Measurements from ENCODE around the gene TCHP.

DNA sequence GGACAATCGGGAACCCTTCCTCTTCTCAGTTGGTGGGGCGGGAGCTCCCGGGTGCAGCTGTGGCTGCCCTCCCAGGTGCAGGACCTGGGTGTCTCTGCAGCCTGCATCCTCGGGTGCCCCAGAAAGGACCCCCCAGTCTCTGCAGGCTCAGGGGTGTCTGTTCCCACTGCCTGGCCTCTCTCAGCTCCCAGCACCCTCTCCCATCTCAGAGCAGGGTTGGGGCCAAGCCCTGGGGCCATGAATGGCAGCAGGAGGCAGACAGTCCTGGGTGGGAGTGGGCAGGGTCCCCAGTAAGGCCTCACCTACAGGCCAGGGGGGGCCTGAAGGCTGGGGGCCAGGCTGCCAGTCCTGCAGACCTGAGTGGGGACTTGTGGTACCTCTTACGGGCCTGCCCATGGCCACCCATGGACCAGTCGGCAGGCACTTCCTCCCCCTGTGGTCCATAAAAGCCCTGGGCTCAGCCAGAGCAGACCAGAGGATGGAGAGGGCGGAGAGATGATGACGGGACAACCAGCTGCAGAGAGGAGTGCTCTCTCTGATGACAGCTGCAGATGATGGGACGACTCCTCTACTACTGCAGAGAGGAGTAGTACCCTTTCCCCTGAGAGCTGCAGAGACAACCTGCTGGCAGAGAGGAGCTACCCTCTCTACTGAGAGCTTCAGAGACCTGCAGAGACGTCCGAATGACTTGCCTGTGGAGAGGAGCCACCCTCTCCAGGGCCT lies 26.6 kb downstream of the TCHP start:
- no peak for TF ChIP-seq RARB (CRISPR knock-in tag; IDR thresholded peaks at IDR 0.05)
- no peak for TF ChIP-seq OSR1 (CRISPR knock-in tag; IDR thresholded peaks at IDR 0.05)
- TF ChIP-seq, protein P1, sequence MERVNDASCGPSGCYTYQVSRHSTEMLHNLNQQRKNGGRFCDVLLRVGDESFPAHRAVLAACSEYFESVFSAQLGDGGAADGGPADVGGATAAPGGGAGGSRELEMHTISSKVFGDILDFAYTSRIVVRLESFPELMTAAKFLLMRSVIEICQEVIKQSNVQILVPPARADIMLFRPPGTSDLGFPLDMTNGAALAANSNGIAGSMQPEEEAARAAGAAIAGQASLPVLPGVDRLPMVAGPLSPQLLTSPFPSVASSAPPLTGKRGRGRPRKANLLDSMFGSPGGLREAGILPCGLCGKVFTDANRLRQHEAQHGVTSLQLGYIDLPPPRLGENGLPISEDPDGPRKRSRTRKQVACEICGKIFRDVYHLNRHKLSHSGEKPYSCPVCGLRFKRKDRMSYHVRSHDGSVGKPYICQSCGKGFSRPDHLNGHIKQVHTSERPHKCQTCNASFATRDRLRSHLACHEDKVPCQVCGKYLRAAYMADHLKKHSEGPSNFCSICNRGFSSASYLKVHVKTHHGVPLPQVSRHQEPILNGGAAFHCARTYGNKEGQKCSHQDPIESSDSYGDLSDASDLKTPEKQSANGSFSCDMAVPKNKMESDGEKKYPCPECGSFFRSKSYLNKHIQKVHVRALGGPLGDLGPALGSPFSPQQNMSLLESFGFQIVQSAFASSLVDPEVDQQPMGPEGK (CRISPR knock-in tag; IDR thresholded peaks at IDR 0.05; ENCODE audit: borderline replicate concordance): no peak
- TF ChIP-seq, protein P2, sequence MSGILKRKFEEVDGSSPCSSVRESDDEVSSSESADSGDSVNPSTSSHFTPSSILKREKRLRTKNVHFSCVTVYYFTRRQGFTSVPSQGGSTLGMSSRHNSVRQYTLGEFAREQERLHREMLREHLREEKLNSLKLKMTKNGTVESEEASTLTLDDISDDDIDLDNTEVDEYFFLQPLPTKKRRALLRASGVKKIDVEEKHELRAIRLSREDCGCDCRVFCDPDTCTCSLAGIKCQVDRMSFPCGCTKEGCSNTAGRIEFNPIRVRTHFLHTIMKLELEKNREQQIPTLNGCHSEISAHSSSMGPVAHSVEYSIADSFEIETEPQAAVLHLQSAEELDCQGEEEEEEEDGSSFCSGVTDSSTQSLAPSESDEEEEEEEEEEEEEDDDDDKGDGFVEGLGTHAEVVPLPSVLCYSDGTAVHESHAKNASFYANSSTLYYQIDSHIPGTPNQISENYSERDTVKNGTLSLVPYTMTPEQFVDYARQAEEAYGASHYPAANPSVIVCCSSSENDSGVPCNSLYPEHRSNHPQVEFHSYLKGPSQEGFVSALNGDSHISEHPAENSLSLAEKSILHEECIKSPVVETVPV (CRISPR knock-in tag; IDR thresholded peaks at IDR 0.05): no peak
- no peak for TF ChIP-seq ZNF565 (CRISPR knock-in tag; conservative IDR thresholded peaks at IDR 0.05; ENCODE audit: low read depth)
- TF ChIP-seq BACH2 (CRISPR knock-in tag; IDR thresholded peaks at IDR 0.05; ENCODE audit: borderline replicate concordance): no peak
- TF ChIP-seq, protein P3, sequence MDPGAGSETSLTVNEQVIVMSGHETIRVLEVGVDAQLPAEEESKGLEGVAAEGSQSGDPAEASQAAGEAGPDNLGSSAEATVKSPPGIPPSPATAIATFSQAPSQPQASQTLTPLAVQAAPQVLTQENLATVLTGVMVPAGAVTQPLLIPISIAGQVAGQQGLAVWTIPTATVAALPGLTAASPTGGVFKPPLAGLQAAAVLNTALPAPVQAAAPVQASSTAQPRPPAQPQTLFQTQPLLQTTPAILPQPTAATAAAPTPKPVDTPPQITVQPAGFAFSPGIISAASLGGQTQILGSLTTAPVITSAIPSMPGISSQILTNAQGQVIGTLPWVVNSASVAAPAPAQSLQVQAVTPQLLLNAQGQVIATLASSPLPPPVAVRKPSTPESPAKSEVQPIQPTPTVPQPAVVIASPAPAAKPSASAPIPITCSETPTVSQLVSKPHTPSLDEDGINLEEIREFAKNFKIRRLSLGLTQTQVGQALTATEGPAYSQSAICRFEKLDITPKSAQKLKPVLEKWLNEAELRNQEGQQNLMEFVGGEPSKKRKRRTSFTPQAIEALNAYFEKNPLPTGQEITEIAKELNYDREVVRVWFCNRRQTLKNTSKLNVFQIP (CRISPR knock-in tag; IDR thresholded peaks at IDR 0.05; ENCODE audit: borderline replicate concordance, low read depth): no peak
- no peak for TF ChIP-seq ZFP30 (CRISPR knock-in tag; IDR thresholded peaks at IDR 0.05)
- no peak for TF ChIP-seq ESRRG (CRISPR knock-in tag; IDR thresholded peaks at IDR 0.05)
- no peak for TF ChIP-seq CSDC2 (CRISPR knock-in tag; IDR thresholded peaks at IDR 0.05)
- no peak for TF ChIP-seq ZNF70 (CRISPR knock-in tag; IDR thresholded peaks at IDR 0.05)

Measured in SK-N-SH treated with all-trans-retinoic acid at 6 μM for 48 hours (cell line).